LoVo (cell line): ENCODE measurements around the gene CLEC2B.
"Not testable (repeated sequence)": the region's sequence is repeated elsewhere in the genome, so short reads cannot be mapped to it uniquely, and the experiment has no call there.

Source experiments
- DNase-seq: peaks from one replicate; pipeline ENCODE4 v3.0.0-alpha.2; 2016; ENCODE audit warnings: low spot score

The CLEC2B gene

GRCh38 chr12:9869307-9870161 is at the start of gene CLEC2B:
TSS of gene CLEC2B (minus strand) at chr12:9869354.
- peak; percentile 62 for DNase-seq

GRCh38 chr12:9911708-9912107 is 42.6 kb upstream of the CLEC2B start:
- DNase-seq = no peak

GRCh38 chr12:9910716-9911421 is 41.7 kb upstream of the CLEC2B start:
- peak; percentile 25 for DNase-seq

- no peak for DNase-seq
Measured at GRCh38 chr12:9909724-9910123, 40.6 kb upstream of the CLEC2B start.

- no peak for DNase-seq
Measured at GRCh38 chr12:9908350-9908749, 39.2 kb upstream of the CLEC2B start.

GRCh38 chr12:9907769-9908168 is 38.6 kb upstream of the CLEC2B start:
- DNase-seq = no peak

GRCh38 chr12:9906873-9907272 is 37.7 kb upstream of the CLEC2B start:
- DNase-seq = no peak

GRCh38 chr12:9902539-9903228 is 33.5 kb upstream of the CLEC2B start:
- DNase-seq = no peak

- DNase-seq = no peak
Measured at GRCh38 chr12:9900930-9901329, 31.8 kb upstream of the CLEC2B start.

- no peak for DNase-seq
Measured at GRCh38 chr12:9899209-9899608, 30.1 kb upstream of the CLEC2B start.

- DNase-seq = no peak
Measured at GRCh38 chr12:9897535-9897934, 28.4 kb upstream of the CLEC2B start.

- DNase-seq = no peak
Measured at GRCh38 chr12:9895215-9895971, 26.2 kb upstream of the CLEC2B start.

- no peak for DNase-seq
Measured at GRCh38 chr12:9888665-9889273, 19.6 kb upstream of the CLEC2B start.

GRCh38 chr12:9883175-9883574 is 14.0 kb upstream of the CLEC2B start:
- DNase-seq = no peak

- no peak for DNase-seq
Measured at GRCh38 chr12:9881988-9882387, 12.8 kb upstream of the CLEC2B start.

GRCh38 chr12:9881246-9881645 is 12.1 kb upstream of the CLEC2B start, which contains the start of gene KLRF2:
TSS of gene KLRF2 (plus strand) at chr12:9881489. CDS start at chr12:9881596, 107 bp downstream.
- no peak for DNase-seq

- no peak for DNase-seq
Measured at GRCh38 chr12:9880532-9881078, 11.5 kb upstream of the CLEC2B start.

- not testable (repeated sequence) for DNase-seq
Measured at GRCh38 chr12:9876120-9876519, 7.0 kb upstream of the CLEC2B start.

- DNase-seq = no peak
Measured at GRCh38 chr12:9872742-9873141, 3.6 kb upstream of the CLEC2B start.

- no peak for DNase-seq
Measured at GRCh38 chr12:9872162-9872561, 3.0 kb upstream of the CLEC2B start.

- DNase-seq = no peak
Measured at GRCh38 chr12:9870286-9870866, 1.2 kb upstream of the CLEC2B start.
